Glutamatergic neuron (in vitro differentiated cells): Measurements from ENCODE around the gene IFT43. TPM values are rescaled to one million over a fixed set of nuclear protein-coding genes. Genes with fewer than 3 reads are reported as not detected.

Experiments
- DNase-seq: peaks from one replicate; pipeline ENCODE4 v3.0.0; 2022
- H3K27ac Mint-ChIP-seq: one replicate; pipeline ENCODE4 v1.8.0; 2020; ENCODE audit warnings: mild to moderate bottlenecking, mixed read lengths, inconsistent platforms; ENCODE audit not compliant: unreplicated experiment
- H3K27me3 Mint-ChIP-seq: one replicate; pipeline ENCODE4 v1.8.0; 2020; ENCODE audit warnings: mild to moderate bottlenecking, moderate library complexity, mixed read lengths, inconsistent platforms; ENCODE audit not compliant: unreplicated experiment
- H3K36me3 Mint-ChIP-seq: one replicate; pipeline ENCODE4 v1.8.0; 2020; ENCODE audit warnings: mild to moderate bottlenecking, mixed read lengths, inconsistent platforms; ENCODE audit not compliant: unreplicated experiment
- H3K4me1 Mint-ChIP-seq: one replicate; pipeline ENCODE4 v1.8.0; 2020; ENCODE audit warnings: mild to moderate bottlenecking, low read depth, mixed read lengths, inconsistent platforms; ENCODE audit not compliant: unreplicated experiment
- H3K4me3 Mint-ChIP-seq: one replicate; pipeline ENCODE4 v1.8.0; 2020; ENCODE audit warnings: mild to moderate bottlenecking, mixed read lengths, inconsistent platforms; ENCODE audit not compliant: unreplicated experiment
- H3K9me3 Mint-ChIP-seq: one replicate; pipeline ENCODE4 v1.8.0; 2020; ENCODE audit warnings: mild to moderate bottlenecking, moderate library complexity, mixed read lengths, inconsistent platforms; ENCODE audit not compliant: unreplicated experiment
- CTCF ChIP-seq: fragments of 200-600 bp; sonication (generic); IDR thresholded peaks from one replicate; pipeline ENCODE4 v1.5.0; 2021; ENCODE audit not compliant: partially characterized antibody, unreplicated experiment
- total RNA-seq: library from RNA; stranded (reverse); fragmentation: NEBNext Ultra II Directional; extraction: Animal tissue kit (Norgen Biotek cat#: 25700); gene quantifications from one replicate; pipeline ENCODE4 v1.2.1, GENCODE V29; 2021; ENCODE audit not compliant: unreplicated experiment

The IFT43 gene
- total RNA-seq, 1 donor from 2014 or later = 30.2 TPM

GRCh38 chr14:76131071-76131965 lies 145.8 kb downstream of the IFT43 start:
- Mint-ChIP-seq H3K4me1 (peaks cover 34% of the 10 kb centered on the region), H3K4me3 (peak overlapping the region; percentile 74), H3K9me3 (peaks cover 7% of the 10 kb centered on the region), H3K27me3 (peaks cover 14% of the 10 kb centered on the region), H3K36me3 (peaks cover 5% of the 10 kb centered on the region), H3K27ac (peak overlapping the region; percentile 84)
- peak; percentile 56 for DNase-seq
- TF ChIP-seq CTCF = no peak

GRCh38 chr14:76133103-76133502 lies 147.5 kb downstream of the IFT43 start:
- peaks cover 14% of the 10 kb centered on the region for H3K27me3 Mint-ChIP-seq
- H3K27ac Mint-ChIP-seq = no peak overlapping the region
- H3K4me3 Mint-ChIP-seq = peak overlapping the region; percentile 1
- H3K9me3 Mint-ChIP-seq = peaks cover 10% of the 10 kb centered on the region
- TF ChIP-seq CTCF = no peak
- DNase-seq = no peak
- H3K36me3 Mint-ChIP-seq = peaks cover 5% of the 10 kb centered on the region
- H3K4me1 Mint-ChIP-seq = peaks cover 37% of the 10 kb centered on the region

Other genes with a start within 250 kb of the IFT43 start
- 55.7 TPM for gene TGFB3, start 3.8 kb upstream of the IFT43 start, total RNA-seq
- gene GPATCH2L, start 166.2 kb downstream of the IFT43 start, total RNA-seq = 115 TPM